Measurements from ENCODE around the gene ADGRL3.
A peak's percentile ranks its signal among the peaks of the same experiment; 100 is the strongest.
"Not testable (repeated sequence)": the region's sequence is repeated elsewhere in the genome, so short reads cannot be mapped to it uniquely, and the experiment has no call there.

The ADGRL3 gene

DNA sequence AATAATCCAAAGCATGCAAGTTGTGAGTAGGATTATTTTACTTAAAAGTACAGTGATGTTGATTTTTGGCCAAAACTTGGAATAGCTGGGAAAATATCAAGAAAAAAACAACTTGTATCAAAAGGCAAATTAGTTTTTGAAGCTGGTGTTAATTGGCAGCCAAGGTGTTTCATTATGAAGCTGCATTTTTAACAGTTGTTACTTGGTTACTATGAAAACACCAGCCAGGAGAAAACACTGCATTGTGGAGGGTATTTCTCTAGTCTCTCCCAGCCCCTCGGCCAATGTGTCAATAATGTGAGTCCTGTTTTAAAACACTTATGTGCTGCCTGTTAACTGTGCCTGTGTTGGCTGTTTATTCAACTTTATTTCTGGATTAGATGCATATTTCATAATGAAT is 733.4 kb downstream of the ADGRL3 start:
- no peak for DNase-seq

DNA sequence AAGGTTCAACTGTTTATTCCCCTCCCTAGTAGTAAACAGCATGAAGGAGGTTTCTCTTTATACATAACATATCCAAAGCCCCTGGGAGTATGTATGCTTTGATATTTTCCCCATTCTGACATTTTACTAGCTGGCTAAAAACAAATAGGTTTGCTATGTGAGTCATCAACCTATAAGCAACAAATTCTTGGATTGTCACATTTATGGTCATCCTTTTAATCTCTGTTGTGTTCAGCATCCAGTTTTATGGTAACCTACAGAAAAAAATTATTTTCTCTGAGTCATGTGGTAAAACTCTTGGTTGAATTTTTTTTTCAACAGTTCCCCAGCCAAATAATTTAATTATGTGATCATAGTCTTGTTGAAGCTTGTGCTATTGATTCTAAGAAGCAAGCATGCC is 734.1 kb downstream of the ADGRL3 start:
- no peak for DNase-seq

DNA sequence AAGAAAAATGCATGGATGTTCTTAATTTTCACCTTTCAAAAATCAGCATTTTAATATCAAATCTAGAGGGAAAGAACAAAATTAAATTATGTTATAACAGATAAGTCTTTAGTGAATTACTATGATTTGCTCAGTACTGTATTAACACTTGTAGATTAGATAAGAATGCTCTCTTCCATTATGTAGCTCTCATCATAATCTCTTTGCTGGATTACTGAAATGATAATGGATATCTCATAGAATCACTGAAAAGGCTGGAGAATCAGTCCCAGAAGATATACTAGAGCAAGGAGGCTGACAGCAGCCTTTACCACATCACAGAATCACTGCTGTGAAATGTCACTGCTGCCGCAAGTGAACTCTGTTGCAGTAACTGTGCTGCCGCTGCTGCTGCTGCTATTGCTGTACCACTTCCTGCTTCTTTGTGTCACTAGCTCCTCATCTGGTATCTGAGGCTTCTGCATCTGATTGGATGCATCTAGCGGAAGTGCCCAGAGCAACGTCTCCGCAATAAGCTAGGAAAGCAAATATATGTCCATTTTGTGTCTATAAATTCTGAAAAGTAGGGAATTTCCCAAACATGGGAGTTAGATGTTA is 738.2 kb downstream of the ADGRL3 start:
- peak; percentile 59 for DNase-seq

DNA sequence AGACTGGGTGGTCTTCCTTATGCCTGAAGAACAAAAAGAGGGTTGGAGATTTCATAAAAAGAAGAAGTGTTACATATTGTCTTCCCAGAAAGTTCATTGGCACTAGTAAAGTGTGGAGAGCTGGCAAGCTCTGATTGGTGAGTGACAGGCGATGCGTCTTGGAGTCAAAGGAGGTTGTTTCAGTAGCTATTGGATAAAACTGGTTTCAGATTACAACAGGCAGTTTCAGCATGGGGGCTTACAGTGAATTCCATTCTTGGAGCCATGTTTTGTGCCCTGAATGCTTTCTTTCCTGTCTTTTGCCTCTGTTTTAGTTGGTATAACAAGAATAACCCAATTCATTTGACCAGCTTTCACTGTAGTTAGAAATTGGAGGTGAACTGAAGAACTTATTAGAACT is 750.5 kb downstream of the ADGRL3 start:
- DNase-seq, result no peak

DNA sequence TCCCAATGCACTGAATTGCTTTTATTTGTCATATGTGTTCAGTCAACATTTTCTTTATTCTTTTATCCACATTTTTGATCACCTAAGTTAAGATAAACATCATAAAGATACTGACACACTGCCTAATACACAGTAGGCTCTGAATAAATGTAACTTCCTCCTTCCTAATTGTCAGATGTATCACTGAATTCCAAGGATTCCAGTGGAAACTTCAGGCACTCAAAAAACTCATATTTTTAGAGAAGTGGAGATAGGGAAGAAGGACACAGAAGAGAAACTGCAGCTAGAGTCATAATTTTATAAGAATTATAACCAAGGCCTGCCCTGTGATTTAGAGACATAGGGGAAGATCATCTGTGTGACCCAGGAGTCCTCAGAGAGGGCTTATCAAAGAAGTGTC is 753.3 kb downstream of the ADGRL3 start:
- DNase-seq, result no peak

DNA sequence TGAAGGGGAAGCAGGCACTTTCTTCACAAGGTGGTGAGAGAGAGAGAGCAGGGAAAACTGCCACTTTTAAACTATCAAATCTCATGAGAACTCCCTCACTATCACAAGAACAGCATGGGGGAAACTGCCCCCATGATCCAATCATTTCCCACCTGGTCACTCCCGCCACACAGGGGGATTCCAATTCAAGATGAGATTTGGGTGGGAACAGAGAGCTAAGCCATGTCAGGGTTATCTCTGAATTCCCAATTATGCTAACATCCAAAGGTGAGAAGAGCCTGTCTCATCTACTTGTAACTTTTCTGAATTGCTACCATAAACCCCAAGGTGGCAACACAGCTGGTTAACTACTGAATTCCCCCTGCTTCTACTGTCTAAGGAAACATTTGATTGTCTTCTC is 758.5 kb downstream of the ADGRL3 start:
- DNase-seq, result no peak

DNA sequence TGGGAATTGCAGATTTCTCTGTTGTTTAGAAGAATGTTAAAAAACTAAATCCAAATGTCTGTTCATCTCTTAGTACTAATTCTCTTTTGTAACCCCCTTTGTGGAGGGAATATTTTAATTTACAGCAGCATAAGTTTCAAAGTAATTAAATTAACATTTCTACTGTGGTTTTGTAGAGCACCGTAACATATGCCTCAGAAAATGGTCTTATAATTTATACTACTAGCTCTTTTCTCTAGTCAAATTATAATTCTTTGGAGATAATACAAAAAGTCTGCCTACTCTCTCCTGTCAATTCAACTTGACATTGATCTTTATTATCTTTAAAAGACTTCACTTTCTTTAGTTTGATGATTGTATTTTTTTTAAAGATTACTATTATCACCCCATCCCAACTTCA is 759.0 kb downstream of the ADGRL3 start:
- DNase-seq, result no peak

DNA sequence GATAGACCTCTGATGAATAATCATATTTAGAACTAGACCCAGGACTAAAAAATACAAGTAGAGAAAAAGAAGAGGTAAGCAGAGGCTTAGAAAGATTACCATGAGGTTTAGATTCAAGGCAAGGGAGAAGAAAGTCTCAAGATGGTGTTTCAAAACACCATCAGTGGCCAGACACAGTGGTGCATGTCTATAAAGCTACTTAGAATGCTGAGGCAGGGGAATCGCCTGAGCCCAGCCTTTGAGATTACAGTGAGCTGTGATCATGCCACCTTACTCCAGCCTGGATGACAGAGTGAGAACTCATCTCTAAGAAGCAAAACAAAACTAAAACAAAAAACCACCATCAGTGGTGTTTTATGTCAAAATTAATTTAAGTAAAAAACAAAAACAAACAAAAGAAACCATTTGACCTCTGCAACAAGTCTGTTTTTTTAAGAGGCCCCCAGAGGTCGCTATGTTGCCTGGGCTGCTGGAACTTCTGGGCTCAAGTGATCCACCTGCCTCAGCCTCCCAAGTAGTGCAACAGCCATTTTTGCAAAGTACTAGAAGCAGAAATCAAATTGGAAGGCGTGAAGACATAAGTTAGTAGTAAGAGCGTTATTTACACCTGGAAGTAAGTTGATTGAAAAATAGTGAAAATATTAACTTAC is 784.3 kb downstream of the ADGRL3 start:
- peak; percentile 51 for DNase-seq

DNA sequence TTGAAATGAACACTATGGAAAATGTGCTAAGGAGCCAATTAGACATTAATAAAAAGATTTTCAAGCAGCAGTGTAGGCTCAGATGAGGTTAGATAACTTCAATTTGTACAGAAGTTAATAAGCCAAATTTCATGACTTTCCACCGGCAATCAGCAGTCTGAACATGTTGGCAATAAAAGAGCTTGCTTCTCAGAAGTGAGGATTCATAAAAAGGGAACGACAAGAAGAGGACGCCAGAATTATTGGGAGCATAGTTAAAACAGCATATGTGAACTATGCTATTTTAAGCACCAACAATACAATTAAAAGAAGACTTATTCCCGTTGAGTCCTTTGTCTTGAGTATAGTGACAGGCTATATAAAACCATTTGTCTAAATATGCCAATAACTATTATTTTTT is 785.3 kb downstream of the ADGRL3 start:
- DNase-seq, result no peak

DNA sequence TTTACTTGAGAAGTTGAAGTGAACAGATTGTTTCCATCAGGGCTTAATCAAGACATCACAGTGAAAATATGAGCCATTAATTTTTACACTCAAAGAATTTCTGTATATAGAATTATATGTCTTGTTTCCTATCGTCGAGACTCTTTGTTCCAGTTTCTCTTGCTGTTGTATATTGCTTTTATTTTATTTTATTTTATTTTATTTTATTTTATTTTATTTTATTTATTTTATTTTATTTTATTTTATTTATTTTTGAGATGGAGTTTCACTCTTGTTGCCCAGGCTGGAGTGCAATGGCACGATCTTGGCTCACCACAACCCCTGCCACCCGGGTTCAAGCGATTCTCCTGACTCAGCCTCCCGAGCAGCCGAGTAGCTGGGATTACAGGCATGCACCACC is 786.8 kb downstream of the ADGRL3 start:
- DNase-seq, result not testable (repeated sequence)

DNA sequence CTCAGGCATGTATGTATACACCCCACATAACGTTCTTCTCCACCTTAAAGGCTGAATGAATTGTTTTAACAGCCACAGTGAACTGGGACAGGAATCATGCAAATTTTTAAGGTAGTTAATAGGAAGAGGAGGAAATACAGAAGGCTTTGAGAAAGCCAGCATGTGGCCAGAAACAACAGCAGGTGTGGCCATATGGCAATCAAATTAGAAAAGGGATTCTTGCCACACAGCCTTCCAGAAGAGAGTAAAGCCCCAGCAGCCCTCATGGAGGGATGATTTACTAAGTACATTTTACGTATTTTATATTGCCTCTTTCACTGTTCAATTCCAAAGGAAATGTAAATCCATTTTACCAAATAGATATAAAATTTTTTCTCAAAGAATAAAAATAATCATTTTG is 792.2 kb downstream of the ADGRL3 start:
- DNase-seq, result no peak

DNA sequence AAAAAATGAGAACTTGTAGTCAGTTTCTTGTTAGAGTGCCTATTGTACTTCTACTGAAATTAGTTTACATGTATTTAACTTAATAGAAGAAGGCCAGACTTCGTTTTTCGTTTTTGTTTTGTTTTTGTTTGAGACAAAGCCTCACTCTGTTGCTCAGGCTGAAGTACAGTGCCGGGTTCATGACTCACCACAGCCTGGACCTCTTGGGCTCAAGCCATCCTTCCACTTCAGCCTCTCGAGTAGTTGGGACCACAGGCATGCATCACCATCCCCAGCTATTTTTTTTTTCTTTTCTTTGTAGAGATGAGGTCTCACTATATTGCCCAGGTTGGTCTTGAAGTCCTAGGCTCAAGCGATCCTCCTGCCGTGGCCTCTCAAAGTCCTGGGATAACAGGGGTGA is 793.9 kb downstream of the ADGRL3 start:
- DNase-seq, result peak; percentile 65

DNA sequence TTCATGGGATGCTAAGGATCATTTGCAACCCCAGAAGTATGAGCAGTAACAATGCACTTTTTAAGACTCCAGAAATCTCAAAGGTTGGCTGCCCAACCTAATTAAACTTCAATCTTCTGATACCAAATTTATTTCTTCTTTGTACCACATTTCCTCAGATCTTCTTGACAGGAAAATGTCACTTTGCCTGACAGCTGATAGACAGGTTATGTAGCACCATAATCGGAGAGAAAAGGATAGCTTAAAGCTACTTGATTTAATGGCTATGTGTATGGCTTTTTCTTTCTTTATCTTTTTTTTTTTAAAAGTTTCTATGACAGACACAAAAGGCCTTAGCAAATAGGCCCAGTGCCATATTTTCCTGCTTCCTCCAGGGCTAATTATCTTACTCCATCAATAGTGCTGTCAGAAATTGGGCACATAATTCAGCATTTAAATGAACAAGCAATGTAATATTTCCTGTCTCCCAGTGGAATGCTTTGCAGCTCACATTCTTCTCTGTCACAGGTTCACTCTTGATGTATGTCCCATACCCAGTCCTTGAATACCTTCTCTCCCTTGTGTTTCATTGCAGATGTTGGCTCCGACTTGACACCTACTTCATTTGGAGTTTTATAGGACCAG is 795.7 kb downstream of the ADGRL3 start:
- DNase-seq, result no peak

DNA sequence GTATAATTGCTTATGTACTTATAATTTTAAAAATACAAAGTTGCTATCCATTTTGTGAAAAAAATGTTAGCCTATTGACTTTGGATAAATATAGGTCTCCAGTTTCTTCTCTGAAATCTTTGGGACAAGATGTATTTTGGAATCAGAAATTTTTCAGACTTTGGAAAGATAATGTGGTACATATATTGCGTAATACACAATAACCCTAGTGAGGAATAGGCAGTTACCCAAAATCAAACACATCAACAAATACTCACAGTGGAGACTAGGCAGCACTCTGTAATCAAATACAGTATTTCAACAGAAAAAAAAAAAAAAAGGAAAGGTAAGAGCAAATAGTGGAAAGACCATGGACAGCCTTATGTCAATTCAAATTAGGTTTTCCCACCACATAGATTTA is 796.8 kb downstream of the ADGRL3 start:
- DNase-seq, result no peak

DNA sequence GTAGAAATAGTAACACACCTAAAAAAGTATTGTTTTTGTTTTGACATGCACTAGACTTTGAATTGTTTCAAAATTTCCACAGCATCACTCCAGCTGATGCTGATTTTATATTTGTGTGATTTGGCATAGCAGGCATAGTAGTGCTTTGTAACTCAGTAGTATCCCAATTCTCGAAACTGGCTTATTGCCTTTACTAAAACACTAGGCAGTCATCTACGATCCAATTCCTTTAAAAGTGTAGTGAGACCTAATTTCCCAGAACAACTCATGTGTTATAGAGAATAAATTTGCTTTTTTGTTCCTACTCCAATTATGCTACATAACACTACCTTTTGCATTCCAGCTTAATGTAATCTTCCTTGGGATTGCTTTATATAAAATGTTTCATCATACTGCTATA is 797.7 kb downstream of the ADGRL3 start:
- no peak for DNase-seq

DNA sequence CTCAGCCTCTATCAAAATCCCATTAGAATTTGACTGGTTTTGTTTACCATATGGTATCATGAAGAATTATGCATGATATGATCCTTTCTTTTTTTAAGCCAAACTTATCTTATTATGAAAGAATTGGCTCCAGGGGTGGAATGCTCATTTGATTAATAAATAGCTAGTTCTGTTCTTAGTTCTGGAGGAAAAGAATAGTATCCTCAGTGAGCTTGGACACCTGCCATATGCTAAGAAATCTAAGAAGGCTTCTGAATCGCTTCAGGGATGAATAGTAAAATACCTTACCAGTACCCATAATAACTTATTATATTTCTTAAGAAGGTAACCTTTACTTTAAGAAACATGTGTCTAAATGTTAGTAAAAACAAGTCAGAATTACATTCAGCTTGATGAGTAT is 803.6 kb downstream of the ADGRL3 start:
- DNase-seq, result no peak

DNA sequence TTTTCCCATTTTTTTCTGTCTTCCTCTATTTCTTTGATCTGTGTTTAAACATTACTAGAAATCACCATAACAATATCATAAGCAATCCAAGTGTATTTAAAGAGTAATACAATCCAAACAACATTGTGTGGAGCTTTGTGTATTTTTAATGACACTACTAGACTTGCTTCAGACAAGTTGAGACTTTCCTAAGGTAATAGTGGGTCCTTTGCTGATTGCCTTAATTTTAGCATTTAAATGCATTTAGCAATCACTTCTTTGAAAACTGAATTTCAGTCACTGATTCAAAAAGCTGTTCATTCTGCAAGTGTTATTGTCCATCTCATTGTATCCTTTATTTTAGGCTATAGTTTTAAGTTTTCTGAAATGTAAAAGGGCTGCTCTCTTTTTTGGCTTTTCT is 804.8 kb downstream of the ADGRL3 start:
- DNase-seq, result no peak

DNA sequence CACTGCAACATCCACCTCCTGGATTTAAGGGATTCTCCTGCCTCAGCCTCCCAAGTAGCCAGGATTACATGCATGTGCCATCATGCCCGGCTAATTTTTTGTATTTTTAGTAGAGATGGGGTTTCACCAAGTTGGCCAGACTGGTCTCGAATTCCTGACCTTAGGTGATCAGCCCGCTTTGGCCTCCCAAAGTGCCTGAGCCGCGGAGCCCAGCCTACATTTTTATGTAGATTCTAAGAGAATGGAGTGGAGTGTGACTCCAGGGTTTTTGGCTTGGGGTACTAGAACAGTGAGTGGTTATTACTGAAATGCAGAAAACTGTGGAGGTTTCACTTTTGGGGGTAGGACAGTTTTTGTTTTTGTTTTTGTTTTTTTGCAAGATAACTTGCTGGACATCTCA is 806.0 kb downstream of the ADGRL3 start:
- DNase-seq, result peak; percentile 47

DNA sequence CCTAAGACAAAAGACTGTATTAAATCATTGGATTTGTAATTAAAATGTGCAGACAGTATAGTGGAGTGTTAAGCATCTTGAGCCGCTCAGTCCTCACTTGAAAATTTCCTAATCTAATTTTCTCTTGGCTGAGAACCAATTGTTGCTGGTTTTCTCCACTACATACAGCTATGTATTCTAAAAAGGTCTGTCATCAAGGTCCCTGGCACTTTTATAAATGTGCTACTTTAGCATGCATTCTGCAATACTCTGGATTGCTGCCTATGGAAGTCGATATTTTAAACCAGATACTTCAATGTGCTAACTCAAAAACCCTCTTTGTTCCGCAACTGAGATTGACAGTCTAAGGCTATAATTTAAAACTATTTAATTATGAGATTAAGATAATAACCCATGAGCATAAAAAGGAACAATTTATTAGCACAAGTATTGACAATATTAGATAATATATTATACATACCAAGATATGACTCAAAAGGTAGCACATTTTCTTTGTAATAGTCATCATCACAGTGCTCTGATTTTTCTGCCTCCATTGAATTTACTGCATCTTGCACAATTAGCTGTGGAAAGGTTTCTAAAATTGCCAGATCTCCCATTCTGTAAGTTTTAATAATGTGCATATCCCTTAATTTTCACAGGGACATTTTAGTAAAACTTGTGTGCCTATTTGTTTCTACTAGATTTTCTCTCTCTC is 815.1 kb downstream of the ADGRL3 start:
- DNase-seq, result no peak

DNA sequence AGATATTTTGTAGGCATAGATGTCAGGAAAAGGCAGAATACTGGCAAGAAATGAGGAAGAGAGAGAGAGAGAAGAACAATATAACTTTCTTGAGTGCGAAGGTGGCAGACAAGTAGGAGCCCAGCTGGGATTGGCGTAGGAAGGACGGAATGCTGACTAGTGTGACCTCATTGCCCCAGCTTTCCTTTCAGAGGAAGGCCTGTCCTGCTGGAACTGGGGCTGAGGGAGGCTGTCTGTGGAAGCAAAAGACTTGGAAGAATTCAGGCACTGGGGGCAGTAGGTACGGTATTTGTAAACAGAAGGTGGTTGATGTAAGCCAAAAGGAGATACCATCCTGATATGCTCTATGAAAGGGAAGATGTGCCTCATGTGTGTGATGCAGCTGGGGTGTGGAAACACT is 818.4 kb downstream of the ADGRL3 start:
- peak; percentile 62 for DNase-seq

DNA sequence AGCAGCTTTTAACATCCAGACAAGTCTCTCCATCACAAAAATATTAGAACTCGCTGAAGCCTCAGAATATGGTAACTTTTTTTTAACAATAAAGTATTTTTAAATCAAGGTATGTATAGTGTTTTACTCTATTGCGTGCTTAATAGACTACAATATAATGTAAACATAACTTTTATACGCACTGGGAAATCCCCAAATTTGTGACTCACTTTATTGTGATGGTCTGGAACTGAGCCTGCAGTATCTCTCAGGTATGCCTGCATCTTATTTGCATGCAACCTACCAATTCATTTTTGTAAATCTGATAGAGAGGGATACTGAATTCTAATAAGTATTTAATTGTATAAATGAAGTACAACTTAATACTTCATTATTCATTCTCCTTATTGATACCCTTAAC is 823.5 kb downstream of the ADGRL3 start:
- DNase-seq, result no peak

DNA sequence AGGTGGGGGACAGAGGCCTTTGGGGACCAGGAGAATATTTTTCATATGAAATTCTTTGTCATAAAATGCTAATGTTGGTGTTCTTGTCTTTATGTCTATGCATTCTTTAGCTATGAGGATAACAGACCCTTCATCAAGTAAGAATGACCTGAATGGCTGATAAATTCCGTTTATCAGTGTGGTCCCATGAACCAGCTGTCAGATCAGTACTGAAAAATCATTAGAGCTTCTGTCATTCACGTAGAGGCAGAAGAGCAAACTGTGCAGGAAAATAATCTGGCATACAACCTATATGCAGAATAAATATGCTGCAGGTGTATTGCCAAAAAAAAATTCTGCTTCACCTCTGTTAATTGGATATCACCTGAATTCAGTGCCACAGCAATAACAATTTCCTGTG is 828.6 kb downstream of the ADGRL3 start:
- DNase-seq, result no peak

DNA sequence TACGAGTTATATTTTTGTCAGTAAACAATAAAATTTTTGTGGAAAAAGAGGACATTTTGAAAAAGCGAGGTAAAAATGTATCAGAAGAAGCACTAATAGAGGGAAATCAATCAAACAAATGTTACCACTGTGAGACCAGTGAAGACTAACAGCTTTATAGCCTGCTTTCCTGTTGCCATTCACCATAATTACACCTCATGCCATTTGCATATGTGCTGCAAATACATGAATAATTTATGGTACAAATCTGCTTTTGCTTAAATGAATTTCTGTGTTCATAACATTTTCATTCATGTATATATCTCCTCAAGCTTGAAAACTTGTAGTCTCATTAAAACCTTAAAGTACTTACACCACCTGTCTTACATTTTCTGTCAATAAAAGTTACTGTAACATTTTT is 830.8 kb downstream of the ADGRL3 start:
- no peak for DNase-seq

DNA sequence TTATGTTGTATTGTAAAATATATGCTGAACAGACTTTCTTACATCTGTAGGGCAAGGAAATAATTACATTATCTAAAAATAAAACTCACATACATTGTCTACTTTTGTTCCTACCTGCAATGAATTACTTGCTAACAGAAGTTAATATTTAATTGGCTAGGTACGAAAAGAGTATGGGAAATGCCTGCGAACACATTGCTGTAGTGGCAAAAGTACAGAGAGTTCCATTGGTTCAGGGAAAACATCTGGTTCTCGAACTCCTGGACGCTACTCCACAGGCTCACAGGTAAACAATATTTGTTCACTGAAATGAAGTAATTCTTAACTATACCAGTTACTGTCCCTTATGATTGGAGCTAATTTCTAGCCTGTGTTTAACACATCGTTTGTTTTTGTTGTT is 837.4 kb downstream of the ADGRL3 start:
- DNase-seq, result no peak

Data from islet precursor cell (in vitro differentiated cells).